CD4-positive, alpha-beta T cell (primary cell): Measurements from ENCODE around the gene G2E3. TPM values are rescaled to one million over a fixed set of nuclear protein-coding genes. Genes with fewer than 3 reads are reported as not detected.
A peak's percentile ranks its signal among the peaks of the same experiment; 100 is the strongest.
"Not testable (repeated sequence)": the region's sequence is repeated elsewhere in the genome, so short reads cannot be mapped to it uniquely, and the experiment has no call there.

Experiments used
- ATAC-seq: fragments of 200-7000 bp; cut with Tn5 transposase; one replicate; pipeline ENCODE4 v1.10.0; 2022; ENCODE audit warnings: mild to moderate bottlenecking; ENCODE audit not compliant: poor library complexity
- CTCF ChIA-PET: fragments of 350-600 bp; sonication (Branson Sonifier 250); formaldehyde crosslinking; loops from one replicate; lab custom pipeline; 2021; ENCODE audit warnings: antibody characterized with exemption, inconsistent platforms; lab: Charles Lee
- POLR2A ChIA-PET: fragments of 350-600 bp; sonication (Branson Sonifier 250); formaldehyde crosslinking; loops from one replicate; lab custom pipeline; 2021; ENCODE audit warnings: antibody characterized with exemption, inconsistent platforms; lab: Charles Lee
- DNase-seq, 14 experiments: peaks; one replicate each; pipeline ENCODE4 v3.0.0-alpha.2; 2013 to 2020; ENCODE audit warnings: mixed read lengths in 2 of 14
- H3K27ac ChIP-seq, 2 donors: one replicate each; pipeline versions ENCODE4 v1.5.1 to v1.7.0; 2013; ENCODE audit warnings: low read length in 2 of 2, low read depth in 1 of 2, mild to moderate bottlenecking in 1 of 2
- H3K27me3 ChIP-seq, 2 experiments: 1 replicate in 1 of 2; 2 replicates in 1 of 2; pipeline versions ENCODE4 v1.6.1 to v1.7.0; 2013; ENCODE audit warnings: low read length in 2 of 2, control low read depth in 1 of 2, mild to moderate bottlenecking in 1 of 2, moderate library complexity in 1 of 2; ENCODE audit not compliant: insufficient read depth in 2 of 2, control insufficient read depth in 1 of 2
- H3K36me3 ChIP-seq: one replicate; pipeline ENCODE4 v1.6.1; 2013; ENCODE audit warnings: low read length, control low read depth; ENCODE audit not compliant: insufficient read depth
- H3K4me1 ChIP-seq: one replicate; pipeline ENCODE4 v1.6.1; 2013; ENCODE audit warnings: low read length, control low read depth; ENCODE audit not compliant: insufficient read depth
- H3K4me3 ChIP-seq: one replicate; pipeline ENCODE4 v1.5.1; 2013; ENCODE audit warnings: mild to moderate bottlenecking, low read length, moderate library complexity
- H3K9me3 ChIP-seq, 2 experiments: 1 replicate in 1 of 2; 2 replicates in 1 of 2; pipeline versions ENCODE4 v1.6.1 to v1.7.0; 2013; ENCODE audit warnings: low read length in 2 of 2, mild to moderate bottlenecking in 2 of 2, control low read depth in 1 of 2, moderate library complexity in 1 of 2; ENCODE audit not compliant: control insufficient read depth in 1 of 2, insufficient read depth in 1 of 2
- H3K27ac Mint-ChIP-seq: one replicate; pipeline ENCODE4 v1.8.0; 2020; ENCODE audit warnings: mixed read lengths
- H3K27me3 Mint-ChIP-seq: one replicate; pipeline ENCODE4 v1.8.0; 2021; ENCODE audit warnings: mixed read lengths
- H3K36me3 Mint-ChIP-seq: one replicate; pipeline ENCODE4 v1.8.0; 2021; ENCODE audit warnings: low read depth, mixed read lengths
- H3K4me1 Mint-ChIP-seq: one replicate; pipeline ENCODE4 v1.8.0; 2021; ENCODE audit warnings: low read depth, mixed read lengths
- H3K4me3 Mint-ChIP-seq: one replicate; pipeline ENCODE4 v1.8.0; 2020; ENCODE audit warnings: mild to moderate bottlenecking, mixed read lengths
- H3K9me3 Mint-ChIP-seq: one replicate; pipeline ENCODE4 v1.8.0; 2020; ENCODE audit warnings: mixed read lengths
- CTCF ChIP-seq: fragments of 200-600 bp; IDR thresholded peaks from one replicate; pipeline ENCODE4 v1.8.0; 2022; ENCODE audit warnings: antibody characterized with exemption, mild to moderate bottlenecking
- intact Hi-C, 2 experiments: fragments of 100-400 bp; cut with DNase I in 1 of 2; cut with micrococcal nuclease in 1 of 2; formaldehyde crosslinking; loops; one replicate each; pipeline versions ENCODE4 v1.15.1 to v1.9.0; 2023 to 2025; cut with DNase I, micrococcal nuclease
- total RNA-seq, 174 experiments: library from RNA in 2 of 174; stranded (reverse) in 2 of 174; gene quantifications; one replicate each; pipeline ENCODE4 v1.2.3 and lab custom pipeline; 2021 to 2026

Gene G2E3
- total RNA-seq, 2 experiments from 2014 or later, result 23.8 to 24.3 TPM

DNA sequence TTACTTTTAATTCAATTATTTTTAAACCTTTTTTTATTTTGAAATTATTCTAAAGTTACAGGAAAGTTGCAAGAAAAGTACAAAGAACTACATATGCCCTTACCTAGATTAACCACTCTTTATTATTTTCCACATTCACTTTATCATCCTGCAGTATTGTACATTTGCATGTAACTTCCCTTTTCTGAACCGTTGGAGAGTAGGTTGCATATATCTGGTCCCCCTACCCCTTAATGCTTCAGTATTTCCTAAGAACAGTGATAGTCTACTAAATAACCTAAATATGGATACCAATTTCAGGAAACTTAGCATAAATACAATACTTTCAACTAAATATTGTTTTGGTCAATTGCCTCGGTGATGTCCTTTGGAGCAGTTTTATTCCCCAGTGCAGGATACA lies 15.0 kb downstream of the G2E3 start:
- intact Hi-C loops, result no loop called here
- Mint-ChIP-seq H3K27ac (no peak overlapping the region), H3K27me3 (no peaks in the 10 kb centered on the region), H3K4me3 (no peak overlapping the region), H3K4me1 (peaks cover 95% of the 10 kb centered on the region), H3K9me3 (no peaks in the 10 kb centered on the region), H3K36me3 (peaks cover 12% of the 10 kb centered on the region)
- Histone ChIP-seq H3K27me3 (no peaks in the 10 kb centered on the region), H3K4me1 (peaks cover 4% of the 10 kb centered on the region), H3K36me3 (no peaks in the 10 kb centered on the region), H3K27ac (no peak overlapping the region), H3K4me3 (no peak overlapping the region), H3K9me3 (no peaks in the 10 kb centered on the region)
- no peak for TF ChIP-seq CTCF
- ChIA-PET CTCF (no interaction called here), POLR2A (no interaction called here)
- ATAC-seq (no peak), DNase-seq (no peak)

DNA sequence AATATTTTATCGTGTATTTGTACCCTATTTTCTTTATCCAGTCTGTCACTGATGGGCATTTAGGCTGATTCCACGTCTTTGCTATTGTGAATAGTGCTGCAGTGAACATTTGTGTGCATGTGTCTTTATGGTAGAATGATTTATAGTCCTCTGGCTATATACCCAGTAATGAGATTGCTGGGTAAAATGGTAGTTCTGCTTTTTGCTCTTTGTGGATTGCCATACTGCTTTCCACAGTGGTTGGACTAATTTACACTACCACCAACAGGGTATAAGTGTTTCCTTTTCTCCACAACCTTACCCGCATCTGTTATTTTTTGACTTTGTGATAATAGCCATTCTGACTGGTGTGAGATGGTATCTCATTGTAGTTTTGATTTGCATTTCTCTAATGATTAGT lies 15.8 kb downstream of the G2E3 start:
- peaks cover 90% of the 10 kb centered on the region for H3K4me1 Mint-ChIP-seq
- H3K4me3 Mint-ChIP-seq, DNase-seq, ATAC-seq, CTCF ChIA-PET, H3K9me3 Mint-ChIP-seq, H3K4me1 ChIP-seq, intact Hi-C loops, H3K27ac Mint-ChIP-seq, H3K27ac ChIP-seq, H3K9me3 ChIP-seq, H3K4me3 ChIP-seq, POLR2A ChIA-PET, H3K27me3 ChIP-seq, H3K36me3 ChIP-seq, H3K27me3 Mint-ChIP-seq: not testable (repeated sequence)
- H3K36me3 Mint-ChIP-seq, result peaks cover 12% of the 10 kb centered on the region

GRCh38 chr14:30576333-30576732 lies 17.4 kb downstream of the G2E3 start:
- POLR2A ChIA-PET, DNase-seq, H3K4me3 Mint-ChIP-seq, H3K9me3 ChIP-seq, CTCF ChIA-PET, H3K27me3 Mint-ChIP-seq, H3K4me1 ChIP-seq, H3K36me3 ChIP-seq, H3K4me3 ChIP-seq, H3K9me3 Mint-ChIP-seq, H3K27ac ChIP-seq, ATAC-seq, H3K27me3 ChIP-seq, intact Hi-C loops: not testable (repeated sequence)
- peaks cover 74% of the 10 kb centered on the region for H3K4me1 Mint-ChIP-seq
- H3K27ac Mint-ChIP-seq, result peak overlapping the region; percentile 35
- peaks cover 13% of the 10 kb centered on the region for H3K36me3 Mint-ChIP-seq

DNA sequence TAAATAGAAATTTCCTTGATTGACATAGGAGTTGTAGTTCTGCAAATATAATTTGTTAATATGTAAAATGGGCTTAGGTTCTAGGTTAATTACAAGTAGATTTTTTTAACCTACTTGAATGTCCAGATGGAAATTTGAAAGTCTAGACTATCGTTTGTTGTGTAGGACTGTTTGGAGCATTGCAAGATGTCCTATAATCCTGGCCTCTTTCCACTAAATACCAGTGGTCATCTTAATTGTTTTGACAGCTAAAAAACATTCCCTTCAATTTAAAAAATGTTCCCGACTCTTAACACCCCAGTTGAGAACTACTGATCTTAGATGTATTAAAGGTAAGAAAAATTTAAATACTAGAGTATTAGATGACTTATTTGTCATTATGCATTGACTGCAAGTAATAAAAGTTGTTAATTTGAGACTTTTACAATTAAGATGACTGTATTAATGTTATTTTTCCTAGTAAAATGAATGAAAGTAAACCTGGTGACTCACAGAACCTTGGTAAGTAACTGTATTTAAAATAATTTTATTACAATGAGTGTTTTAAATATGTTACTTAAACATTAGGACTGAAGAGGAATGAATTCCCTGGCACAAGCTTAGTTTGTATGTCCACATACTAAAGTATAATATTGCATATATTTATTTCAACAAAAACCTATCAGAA lies 21.8 kb downstream of the G2E3 start:
- TF ChIP-seq CTCF, result no peak
- DNase-seq, result no peak
- no peak overlapping the region for H3K27ac ChIP-seq
- Mint-ChIP-seq H3K4me3 (no peak overlapping the region), H3K27me3 (no peaks in the 10 kb centered on the region), H3K4me1 (peaks cover 51% of the 10 kb centered on the region), H3K9me3 (peaks cover 13% of the 10 kb centered on the region), H3K27ac (no peak overlapping the region), H3K36me3 (peaks cover 51% of the 10 kb centered on the region)
- no peaks in the 10 kb centered on the region for H3K27me3 ChIP-seq
- no peak overlapping the region for H3K4me3 ChIP-seq
- intact Hi-C loops, result no loop called here
- H3K4me1 ChIP-seq, result no peaks in the 10 kb centered on the region
- CTCF ChIA-PET, result no interaction called here
- ATAC-seq, result no peak
- POLR2A ChIA-PET, result no interaction called here
- H3K9me3 ChIP-seq, result peaks cover 0 to 4% of the 10 kb centered on the region in 2 experiments
- H3K36me3 ChIP-seq, result peaks cover 8% of the 10 kb centered on the region
